ENCODE data around the gene GPX5. TPM values are rescaled to one million over a fixed set of nuclear protein-coding genes. Genes with fewer than 3 reads are reported as not detected.
A peak's percentile ranks its signal among the peaks of the same experiment; 100 is the strongest.
"Not testable (repeated sequence)": the region's sequence is repeated elsewhere in the genome, so short reads cannot be mapped to it uniquely, and the experiment has no call there.

Gene GPX5
- total RNA-seq, 2 experiments from 2014 or later: not detected

- ChIA-PET POLR2A (no interaction called here), CTCF (no interaction called here)
- no peaks in the 10 kb centered on the region for H3K9me3 Mint-ChIP-seq
- peaks cover 42% of the 10 kb centered on the region for H3K27me3 Mint-ChIP-seq
- no peak overlapping the region for H3K27ac Mint-ChIP-seq
- H3K36me3 Mint-ChIP-seq (ENCODE audit: low read depth): no peaks in the 10 kb centered on the region
- no peak overlapping the region for H3K4me3 Mint-ChIP-seq
- H3K4me1 Mint-ChIP-seq: no peaks in the 10 kb centered on the region
- DNase-seq: no peak
These were observed 5.9 kb downstream of the GPX5 start for GRCh38 chr6:28531479-28532128.

- H3K27ac Mint-ChIP-seq: no peak overlapping the region
- H3K36me3 Mint-ChIP-seq (ENCODE audit: low read depth): no peaks in the 10 kb centered on the region
- peaks cover 8% of the 10 kb centered on the region for H3K4me1 Mint-ChIP-seq
- H3K27me3 Mint-ChIP-seq: peaks cover 45% of the 10 kb centered on the region
- ChIA-PET POLR2A (no interaction called here), CTCF (no interaction called here)
- H3K9me3 Mint-ChIP-seq: no peaks in the 10 kb centered on the region
- H3K4me3 Mint-ChIP-seq: no peak overlapping the region
- DNase-seq: no peak
These were observed 8.6 kb downstream of the GPX5 start for GRCh38 chr6:28534306-28534705.

- Mint-ChIP-seq H3K27ac (no peak overlapping the region), H3K4me1 (peaks cover 8% of the 10 kb centered on the region), H3K36me3 (ENCODE audit: low read depth) (no peaks in the 10 kb centered on the region), H3K27me3 (peaks cover 50% of the 10 kb centered on the region), H3K4me3 (no peak overlapping the region), H3K9me3 (no peaks in the 10 kb centered on the region)
- CTCF ChIA-PET: no interaction called here
- DNase-seq: no peak
- POLR2A ChIA-PET: no interaction called here
These were observed 9.2 kb downstream of the GPX5 start for GRCh38 chr6:28534875-28535274.

GRCh38 chr6:28537065-28537464, 11.4 kb downstream of the GPX5 start:
- ChIA-PET CTCF (no interaction called here), POLR2A (no interaction called here)
- Mint-ChIP-seq H3K4me3 (peak overlapping the region; percentile 11), H3K27me3 (peaks cover 60% of the 10 kb centered on the region), H3K4me1 (peaks cover 11% of the 10 kb centered on the region), H3K9me3 (no peaks in the 10 kb centered on the region), H3K27ac (no peak overlapping the region), H3K36me3 (ENCODE audit: low read depth) (no peaks in the 10 kb centered on the region)
- no peak for DNase-seq

GRCh38 chr6:28537509-28538140, 11.9 kb downstream of the GPX5 start:
- no peak overlapping the region for H3K27ac Mint-ChIP-seq

GRCh38 chr6:28541996-28542395, 16.3 kb downstream of the GPX5 start:
- H3K27me3 Mint-ChIP-seq: peaks cover 61% of the 10 kb centered on the region
- no peaks in the 10 kb centered on the region for H3K9me3 Mint-ChIP-seq
- CTCF ChIA-PET: interaction anchor here (1.2 kb wide), 1 partner anchor 186 kb away, joined by 3 read pairs; no protein-coding TSS in a partner anchor
- peaks cover 26% of the 10 kb centered on the region for H3K4me1 Mint-ChIP-seq
- peak overlapping the region; percentile 64 for H3K4me3 Mint-ChIP-seq
- DNase-seq: no peak
- no peak overlapping the region for H3K27ac Mint-ChIP-seq
- POLR2A ChIA-PET: no interaction called here
- no peaks in the 10 kb centered on the region for H3K36me3 Mint-ChIP-seq (ENCODE audit: low read depth)

More at GRCh38 chr6:28537509-28538140, 11.9 kb downstream of the GPX5 start:
- DNase-seq: no peak
- H3K9me3 Mint-ChIP-seq: no peaks in the 10 kb centered on the region
- H3K4me3 Mint-ChIP-seq: no peak overlapping the region
- H3K36me3 Mint-ChIP-seq (ENCODE audit: low read depth): no peaks in the 10 kb centered on the region
- peaks cover 65% of the 10 kb centered on the region for H3K27me3 Mint-ChIP-seq
- ChIA-PET POLR2A (no interaction called here), CTCF (no interaction called here)
- peaks cover 15% of the 10 kb centered on the region for H3K4me1 Mint-ChIP-seq

GRCh38 chr6:28542440-28543296, 17.0 kb downstream of the GPX5 start:
- ChIA-PET CTCF (interaction anchor here (1.2 kb wide), 1 partner anchor 187 kb away, joined by 3 read pairs; no protein-coding TSS in a partner anchor), POLR2A (no interaction called here)
- peak; percentile 49 for DNase-seq
- Mint-ChIP-seq H3K27ac (no peak overlapping the region), H3K9me3 (no peaks in the 10 kb centered on the region), H3K4me3 (peak overlapping the region; percentile 64), H3K27me3 (peaks cover 60% of the 10 kb centered on the region), H3K36me3 (ENCODE audit: low read depth) (no peaks in the 10 kb centered on the region), H3K4me1 (peaks cover 21% of the 10 kb centered on the region)

GRCh38 chr6:28543651-28544610, 18.2 kb downstream of the GPX5 start:
- peaks cover 64% of the 10 kb centered on the region for H3K27me3 Mint-ChIP-seq
- no peak overlapping the region for H3K27ac Mint-ChIP-seq
- POLR2A ChIA-PET: no interaction called here
- H3K9me3 Mint-ChIP-seq: no peaks in the 10 kb centered on the region
- H3K36me3 Mint-ChIP-seq (ENCODE audit: low read depth): no peaks in the 10 kb centered on the region
- peak overlapping the region; percentile 16 for H3K4me3 Mint-ChIP-seq
- DNase-seq: no peak
- CTCF ChIA-PET: no interaction called here
- peaks cover 20% of the 10 kb centered on the region for H3K4me1 Mint-ChIP-seq

GRCh38 chr6:28545955-28546354, 20.3 kb downstream of the GPX5 start:
- Mint-ChIP-seq H3K4me1 (peaks cover 20% of the 10 kb centered on the region), H3K9me3 (no peaks in the 10 kb centered on the region), H3K36me3 (ENCODE audit: low read depth) (no peaks in the 10 kb centered on the region), H3K27me3 (peaks cover 59% of the 10 kb centered on the region), H3K27ac (no peak overlapping the region), H3K4me3 (no peak overlapping the region)
- POLR2A ChIA-PET: no interaction called here
- CTCF ChIA-PET: no interaction called here
- DNase-seq: no peak

GRCh38 chr6:28547003-28547402, 21.3 kb downstream of the GPX5 start:
- H3K27ac Mint-ChIP-seq; H3K36me3 Mint-ChIP-seq (ENCODE audit: low read depth); H3K9me3 Mint-ChIP-seq; DNase-seq; CTCF ChIA-PET; H3K4me3 Mint-ChIP-seq; POLR2A ChIA-PET: not testable (repeated sequence)
- Mint-ChIP-seq H3K27me3 (peaks cover 59% of the 10 kb centered on the region), H3K4me1 (peaks cover 17% of the 10 kb centered on the region)

- DNase-seq: no peak
- Mint-ChIP-seq H3K27ac (no peak overlapping the region), H3K27me3 (peaks cover 63% of the 10 kb centered on the region), H3K36me3 (ENCODE audit: low read depth) (no peaks in the 10 kb centered on the region), H3K4me1 (no peaks in the 10 kb centered on the region), H3K9me3 (no peaks in the 10 kb centered on the region), H3K4me3 (no peak overlapping the region)
- CTCF ChIA-PET: no interaction called here
- POLR2A ChIA-PET: no interaction called here
These were observed 26.4 kb downstream of the GPX5 start for GRCh38 chr6:28551891-28552666.

GRCh38 chr6:28553384-28553985, 27.8 kb downstream of the GPX5 start:
- POLR2A ChIA-PET: no interaction called here
- Mint-ChIP-seq H3K27me3 (peaks cover 56% of the 10 kb centered on the region), H3K27ac (no peak overlapping the region), H3K4me1 (no peaks in the 10 kb centered on the region), H3K4me3 (no peak overlapping the region), H3K36me3 (ENCODE audit: low read depth) (no peaks in the 10 kb centered on the region), H3K9me3 (no peaks in the 10 kb centered on the region)
- CTCF ChIA-PET: no interaction called here
- no peak for DNase-seq
